Measurements from ENCODE around the gene KCNQ1. TPM values are rescaled to one million over a fixed set of nuclear protein-coding genes. Genes with fewer than 3 reads are reported as not detected.

Gene KCNQ1
- total and polyA plus RNA-seq, 2 experiments from 2014 or later: not detected

GRCh38 chr11:2742611-2743426 is 298.0 kb downstream of the KCNQ1 start:
- H3K9ac ChIP-seq: no peak overlapping the region
- no peak overlapping the region for H3K4me2 ChIP-seq (ENCODE audit: unreplicated experiment)
- no peaks in the 10 kb centered on the region for H3K79me2 ChIP-seq (ENCODE audit: insufficient read depth)
- no peaks in the 10 kb centered on the region for H3F3A ChIP-seq (ENCODE audit: insufficient read depth)
- peaks cover 11% of the 10 kb centered on the region for H3K4me1 ChIP-seq (ENCODE audit: insufficient read depth)
- no peaks in the 10 kb centered on the region for H4K20me1 ChIP-seq (ENCODE audit: insufficient read depth)
- H3K9me3 ChIP-seq (ENCODE audit: low read depth): no peaks in the 10 kb centered on the region
- H3K27me3 ChIP-seq (replicated peaks; ENCODE audit: insufficient read depth): peaks cover 4% of the 10 kb centered on the region; the same call in 1 of the 2 replicates
- TF ChIP-seq EZH2 (IDR thresholded peaks at IDR 0.05; ENCODE audit: insufficient read depth, poor library complexity, severe bottlenecking) (no peak), EZH2phosphoT487 (IDR thresholded peaks at IDR 0.05; ENCODE audit: insufficient read depth, low read depth) (no peak)
- no peak overlapping the region for H3K27ac ChIP-seq
- 79 to 83% methylated on average over 20 of the region's 20 CpGs for WGBS, 2 experiments (ENCODE audit: low coverage in 1 of 2, low lambda C conversion rate in 2 of 2, missing lambda C conversion rate in 2 of 2)
- H3K9me2 ChIP-seq (ENCODE audit: insufficient read depth): no peaks in the 10 kb centered on the region
- no peak overlapping the region for H3K4me3 ChIP-seq
- DNase-seq: no peak
- in situ Hi-C loops (cut with MboI): no loop called here
- no peaks in the 10 kb centered on the region for H3K36me3 ChIP-seq (ENCODE audit: low read depth)
- no peak overlapping the region for H2AFZ ChIP-seq

DNA sequence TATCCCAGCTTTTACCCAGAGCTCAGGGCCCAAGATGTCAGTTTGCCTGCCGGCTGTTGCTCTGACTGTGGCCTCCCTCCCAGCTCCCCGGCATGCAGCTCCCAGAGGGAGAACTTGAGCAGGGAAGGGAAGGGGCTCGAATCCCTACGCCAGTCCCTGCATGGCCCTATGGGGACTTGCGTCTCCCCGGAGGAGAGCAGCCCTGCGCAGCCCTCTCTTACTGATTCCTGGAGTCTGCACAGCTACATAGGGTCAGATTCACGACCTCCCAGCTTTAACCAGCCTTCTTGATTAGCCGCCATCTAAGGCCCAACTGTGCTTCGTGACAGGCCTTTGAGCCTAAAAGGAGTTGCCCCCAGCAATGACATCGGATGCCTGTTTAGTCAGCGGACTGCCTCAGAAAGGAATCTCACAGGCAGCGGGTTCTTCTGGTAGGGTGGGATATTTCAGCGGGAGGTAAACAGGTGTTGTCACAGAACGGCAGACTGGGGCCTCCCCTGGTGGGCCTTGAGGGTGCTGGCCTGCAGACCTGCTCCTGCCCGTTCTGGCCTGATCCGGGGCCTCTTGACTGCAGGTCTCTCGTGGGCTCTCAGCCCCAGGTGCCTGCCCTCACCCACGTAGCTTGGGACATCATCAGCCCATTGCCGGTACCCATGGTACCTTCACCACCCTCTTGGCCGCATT is 298.8 kb downstream of the KCNQ1 start:
- WGBS, 2 experiments (ENCODE audit: low coverage in 1 of 2, low lambda C conversion rate in 2 of 2, missing lambda C conversion rate in 2 of 2): 85 to 87% methylated on average over 21 of the region's 21 CpGs
- in situ Hi-C loops (cut with MboI): no loop called here

DNA sequence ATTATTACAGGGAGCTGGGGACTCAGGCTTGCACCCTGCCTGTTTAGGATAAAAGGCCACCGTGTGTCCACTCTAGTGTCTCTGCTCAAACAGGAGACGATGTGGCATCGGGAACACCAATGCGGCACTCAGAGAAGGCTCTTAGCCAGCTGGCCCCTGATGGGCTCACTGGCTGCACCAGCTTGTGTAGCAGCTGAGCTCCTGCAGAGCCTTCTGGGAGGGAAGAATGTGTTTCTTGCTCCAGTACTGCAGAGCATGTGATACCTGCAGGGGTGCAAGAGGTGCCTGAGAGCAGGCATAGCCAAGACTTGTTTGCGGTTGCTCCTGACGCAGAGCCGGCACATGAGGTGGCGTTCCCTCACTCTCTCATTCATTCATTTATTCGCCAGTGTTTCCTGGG is 299.4 kb downstream of the KCNQ1 start:
- no peak for TF ChIP-seq EZH2phosphoT487 (IDR thresholded peaks at IDR 0.05; ENCODE audit: insufficient read depth, low read depth)
- TF ChIP-seq EZH2 (IDR thresholded peaks at IDR 0.05; ENCODE audit: insufficient read depth, poor library complexity, severe bottlenecking): no peak
- no peaks in the 10 kb centered on the region for H4K20me1 ChIP-seq (ENCODE audit: insufficient read depth)
- no peaks in the 10 kb centered on the region for H3K79me2 ChIP-seq (ENCODE audit: insufficient read depth)
- in situ Hi-C loops (cut with MboI): no loop called here
- no peak overlapping the region for H3K9ac ChIP-seq
- no peak overlapping the region for H2AFZ ChIP-seq
- 84 to 85% methylated on average over 9 of the region's 9 CpGs for WGBS, 2 experiments (ENCODE audit: low coverage in 1 of 2, low lambda C conversion rate in 2 of 2, missing lambda C conversion rate in 2 of 2)
- peaks cover 11% of the 10 kb centered on the region for H3K4me1 ChIP-seq (ENCODE audit: insufficient read depth)
- peaks cover 4% of the 10 kb centered on the region; the same call in 1 of the 2 replicates for H3K27me3 ChIP-seq (replicated peaks; ENCODE audit: insufficient read depth)
- H3K4me3 ChIP-seq: no peak overlapping the region
- H3F3A ChIP-seq (ENCODE audit: insufficient read depth): no peaks in the 10 kb centered on the region
- H3K27ac ChIP-seq: no peak overlapping the region
- H3K36me3 ChIP-seq (ENCODE audit: low read depth): no peaks in the 10 kb centered on the region
- H3K9me3 ChIP-seq (ENCODE audit: low read depth): no peaks in the 10 kb centered on the region
- no peak overlapping the region for H3K4me2 ChIP-seq (ENCODE audit: unreplicated experiment)
- no peaks in the 10 kb centered on the region for H3K9me2 ChIP-seq (ENCODE audit: insufficient read depth)
- no peak for DNase-seq

More for the DNA sequence above, 298.8 kb downstream of the KCNQ1 start:
- Histone ChIP-seq H3K4me2 (ENCODE audit: unreplicated experiment) (no peak overlapping the region), H3K27me3 (replicated peaks; ENCODE audit: insufficient read depth) (peaks cover 4% of the 10 kb centered on the region; the same call in 1 of the 2 replicates), H3K79me2 (ENCODE audit: insufficient read depth) (no peaks in the 10 kb centered on the region), H3K4me1 (ENCODE audit: insufficient read depth) (peaks cover 11% of the 10 kb centered on the region), H3K4me3 (no peak overlapping the region), H3K9me2 (ENCODE audit: insufficient read depth) (no peaks in the 10 kb centered on the region), H3K9ac (no peak overlapping the region), H2AFZ (no peak overlapping the region), H4K20me1 (ENCODE audit: insufficient read depth) (no peaks in the 10 kb centered on the region), H3K27ac (no peak overlapping the region), H3K36me3 (ENCODE audit: low read depth) (no peaks in the 10 kb centered on the region), H3F3A (ENCODE audit: insufficient read depth) (no peaks in the 10 kb centered on the region), H3K9me3 (ENCODE audit: low read depth) (no peaks in the 10 kb centered on the region)
- no peak for TF ChIP-seq EZH2 (IDR thresholded peaks at IDR 0.05; ENCODE audit: insufficient read depth, poor library complexity, severe bottlenecking)
- TF ChIP-seq EZH2phosphoT487 (IDR thresholded peaks at IDR 0.05; ENCODE audit: insufficient read depth, low read depth): no peak
- DNase-seq: no peak

- no peaks in the 10 kb centered on the region for H3K9me2 ChIP-seq (ENCODE audit: insufficient read depth)
- no peaks in the 10 kb centered on the region for H4K20me1 ChIP-seq (ENCODE audit: insufficient read depth)
- no peak overlapping the region for H2AFZ ChIP-seq
- H3K27ac ChIP-seq: no peak overlapping the region
- H3K4me1 ChIP-seq (ENCODE audit: insufficient read depth): peaks cover 11% of the 10 kb centered on the region
- no peaks in the 10 kb centered on the region for H3F3A ChIP-seq (ENCODE audit: insufficient read depth)
- H3K79me2 ChIP-seq (ENCODE audit: insufficient read depth): no peaks in the 10 kb centered on the region
- WGBS, 2 experiments (ENCODE audit: low coverage in 1 of 2, low lambda C conversion rate in 2 of 2, missing lambda C conversion rate in 2 of 2): 83 to 84% methylated on average over 14 of the region's 14 CpGs
- H3K4me2 ChIP-seq (ENCODE audit: unreplicated experiment): no peak overlapping the region
- no peaks in the 10 kb centered on the region for H3K9me3 ChIP-seq (ENCODE audit: low read depth)
- peaks cover 9% of the 10 kb centered on the region for H3K27me3 ChIP-seq (replicated peaks; ENCODE audit: insufficient read depth)
- no peak overlapping the region for H3K9ac ChIP-seq
- no peaks in the 10 kb centered on the region for H3K36me3 ChIP-seq (ENCODE audit: low read depth)
- TF ChIP-seq EZH2 (IDR thresholded peaks at IDR 0.05; ENCODE audit: insufficient read depth, poor library complexity, severe bottlenecking) (no peak), EZH2phosphoT487 (IDR thresholded peaks at IDR 0.05; ENCODE audit: insufficient read depth, low read depth) (no peak)
- H3K4me3 ChIP-seq: no peak overlapping the region
- DNase-seq: no peak
- in situ Hi-C loops (cut with MboI): no loop called here
Observed at GRCh38 chr11:2745511-2745910, 300.7 kb downstream of the KCNQ1 start.
